ENCODE measurements around the gene IPMK. TPM values are rescaled to one million over a fixed set of nuclear protein-coding genes. Genes with fewer than 3 reads are reported as not detected.

The IPMK gene
- total and polyA plus RNA-seq, 2 donors (not counting 3 experiments of a cell fraction or from before 2014, with no cell fraction given), result 1.4 to 8.1 TPM

DNA sequence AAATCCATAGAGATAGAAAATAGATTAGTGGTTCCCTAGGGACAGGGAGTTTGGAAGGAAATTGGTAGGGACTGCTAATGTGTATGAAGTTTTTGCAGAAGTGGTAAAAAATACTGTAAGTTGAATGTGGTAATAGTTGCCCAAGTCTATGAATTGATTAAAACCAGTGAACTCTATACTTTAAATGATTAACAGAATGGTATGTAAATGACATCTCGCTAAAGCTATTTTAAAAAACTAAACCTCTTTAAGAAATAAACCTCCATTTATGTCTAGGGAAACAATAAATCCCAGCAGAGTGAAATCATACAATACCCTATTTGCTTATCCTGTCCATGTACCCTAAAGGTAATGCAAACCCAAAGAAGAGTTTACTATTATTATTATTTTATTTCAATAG, 61.4 kb downstream of the IPMK start:
- no peaks in the 10 kb centered on the region for H3K9me1 ChIP-seq (replicated peaks; ENCODE audit: control insufficient read depth, extremely low read depth, insufficient read depth, low read length)
- H3K4me1 ChIP-seq (ENCODE audit: control insufficient read depth, extremely low read depth, insufficient read depth, low read length), result no peaks in the 10 kb centered on the region
- peaks cover 0 to 4% of the 10 kb centered on the region in 2 experiments for H3K36me3 ChIP-seq (ENCODE audit: control insufficient read depth in 2 of 2, extremely low read depth in 1 of 2, insufficient read depth in 2 of 2, low read length in 2 of 2)
- intact Hi-C loops (cut with micrococcal nuclease), result no loop called here
- H3K27ac ChIP-seq (ENCODE audit: insufficient read depth, low read depth, low read length), result no peak overlapping the region
- FAIRE-seq, result no peak
- no peak overlapping the region for H3K4me3 ChIP-seq (replicated peaks in 1 of 3; ENCODE audit: insufficient read depth in 1 of 3, low read depth in 1 of 3, low read length in 3 of 3)
- BruUV-seq (replicated peaks), result no TSS peak
- H3K27me3 ChIP-seq (ENCODE audit: control insufficient read depth in 2 of 2, insufficient read depth in 2 of 2, low read length in 2 of 2), result no peaks in the 10 kb centered on the region
- ChIA-PET CTCF (no interaction called here), POLR2A (no interaction called here)
- H3K9ac ChIP-seq (replicated peaks; ENCODE audit: extremely low read depth, insufficient read depth, low read length), result no peak overlapping the region
- dilution Hi-C loops (cut with MboI; ENCODE audit: extremely low pct_ligation_motif_present, low sequenced_read_pairs), result no loop called here
- DNase-seq (ENCODE audit: low read depth, low spot score), result no peak
- no peak overlapping the region for H3K4me2 ChIP-seq (ENCODE audit: insufficient read depth, low read length)
- no peaks in the 10 kb centered on the region for H4K20me1 ChIP-seq (replicated peaks; ENCODE audit: control insufficient read depth, extremely low read depth, insufficient read depth, low read length)
- TF ChIP-seq EZH2 (IDR thresholded peaks at IDR 0.05; ENCODE audit: borderline replicate concordance, low read depth, low read length, severe bottlenecking) (no peak), JUN (IDR thresholded peaks at IDR 0.05; ENCODE audit: borderline replicate concordance, insufficient read depth, insufficient read length, low read depth) (no peak), MYC (IDR thresholded peaks at IDR 0.05; ENCODE audit: low read depth, low read length) (no peak), FOS (IDR thresholded peaks at IDR 0.05; ENCODE audit: borderline replicate concordance, insufficient read depth, low read length) (no peak), POLR2A (IDR thresholded peaks at IDR 0.05; ENCODE audit: low read depth, low read length) (no peak), MAX (IDR thresholded peaks at IDR 0.05; ENCODE audit: insufficient read depth, insufficient read length) (no peak), GATA2 (IDR thresholded peaks at IDR 0.05; ENCODE audit: insufficient read depth, insufficient read length, low read depth, low read length) (no peak), POLR2AphosphoS5 (IDR thresholded peaks at IDR 0.05; ENCODE audit: insufficient read depth, low read depth, low read length) (no peak)
- TF ChIP-seq, protein P1, sequence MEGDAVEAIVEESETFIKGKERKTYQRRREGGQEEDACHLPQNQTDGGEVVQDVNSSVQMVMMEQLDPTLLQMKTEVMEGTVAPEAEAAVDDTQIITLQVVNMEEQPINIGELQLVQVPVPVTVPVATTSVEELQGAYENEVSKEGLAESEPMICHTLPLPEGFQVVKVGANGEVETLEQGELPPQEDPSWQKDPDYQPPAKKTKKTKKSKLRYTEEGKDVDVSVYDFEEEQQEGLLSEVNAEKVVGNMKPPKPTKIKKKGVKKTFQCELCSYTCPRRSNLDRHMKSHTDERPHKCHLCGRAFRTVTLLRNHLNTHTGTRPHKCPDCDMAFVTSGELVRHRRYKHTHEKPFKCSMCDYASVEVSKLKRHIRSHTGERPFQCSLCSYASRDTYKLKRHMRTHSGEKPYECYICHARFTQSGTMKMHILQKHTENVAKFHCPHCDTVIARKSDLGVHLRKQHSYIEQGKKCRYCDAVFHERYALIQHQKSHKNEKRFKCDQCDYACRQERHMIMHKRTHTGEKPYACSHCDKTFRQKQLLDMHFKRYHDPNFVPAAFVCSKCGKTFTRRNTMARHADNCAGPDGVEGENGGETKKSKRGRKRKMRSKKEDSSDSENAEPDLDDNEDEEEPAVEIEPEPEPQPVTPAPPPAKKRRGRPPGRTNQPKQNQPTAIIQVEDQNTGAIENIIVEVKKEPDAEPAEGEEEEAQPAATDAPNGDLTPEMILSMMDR (IDR thresholded peaks at IDR 0.05; ENCODE audit: extremely low read depth in 1 of 2, insufficient read depth in 1 of 2, low read depth in 1 of 2, low read length in 2 of 2), result no peak
- no peak overlapping the region for H2AFZ ChIP-seq (ENCODE audit: low read depth, low read length)
- H3K79me2 ChIP-seq (ENCODE audit: control insufficient read depth, insufficient read depth, low read length), result no peaks in the 10 kb centered on the region
- no peaks in the 10 kb centered on the region for H3K9me3 ChIP-seq (replicated peaks; ENCODE audit: control insufficient read depth, insufficient read depth, low read length)

All from endothelial cell of umbilical vein (primary cell).